HepG2 (cell line): Measurements from ENCODE around the gene ANO9. TPM values are rescaled to one million over a fixed set of nuclear protein-coding genes. Genes with fewer than 3 reads are reported as not detected.

Experiments used
- NR2C2 ChIP-seq: sonication (generic); formaldehyde crosslinking; IDR thresholded peaks from 2 replicates; pipeline ENCODE4 v1.4.0; 2020; ENCODE audit warnings: missing genetic modification reagents, mild to moderate bottlenecking, moderate library complexity, borderline replicate concordance
- RFX5 ChIP-seq: IDR thresholded peaks from 2 replicates; pipeline ENCODE4 v1.6.1; 2011; ENCODE audit warnings: low read depth, low read length, improper control_type of control experiment
- ZFP36L1 ChIP-seq: sonication (generic); formaldehyde crosslinking; IDR thresholded peaks from 2 replicates; pipeline ENCODE4 v1.8.0; 2022; ENCODE audit warnings: mild to moderate bottlenecking, missing genetic modification reagents, moderate library complexity
- ZNF543 ChIP-seq: sonication (generic); formaldehyde crosslinking; IDR thresholded peaks from 2 replicates; pipeline ENCODE4 v1.4.0; 2020; ENCODE audit warnings: mild to moderate bottlenecking, missing genetic modification reagents
- ZNF577 ChIP-seq: sonication (generic); formaldehyde crosslinking; IDR thresholded peaks from 2 replicates; pipeline ENCODE4 v1.4.0; 2020; ENCODE audit warnings: mild to moderate bottlenecking, low read depth, missing genetic modification reagents, borderline replicate concordance
- polyA plus RNA-seq, 8 experiments: library from polyadenylated mRNA; depleted of rRNA in 3 of 8; stranded (reverse) in 7 of 8; unstranded in 1 of 8; fragments of >200 nt; fragmentation: Illumina TruSeq in 4 of 8; extraction: Trizol in 4 of 8; gene quantifications; 2 replicates each; pipeline versions ENCODE4 v1.2.1 to v1.2.3, GENCODE V29; 2011 to 2016; ENCODE audit warnings: low read depth in 4 of 8, missing spikeins in 1 of 8, mixed read lengths in 1 of 8; ENCODE audit not compliant: insufficient read depth in 1 of 8
- total RNA-seq, 5 experiments: library from RNA; depleted of rRNA; stranded (reverse); fragments of >200 nt; fragmentation: Illumina TruSeq; extraction: Trizol; gene quantifications; 2 replicates each; pipeline ENCODE4 v1.2.3, GENCODE V29; 2016; ENCODE audit warnings: low read depth in 1 of 5
- TF ChIP-seq, protein P1 (sequence below): sonication (generic); formaldehyde crosslinking; IDR thresholded peaks from 2 replicates; pipeline ENCODE4 v1.4.0; 2020; ENCODE audit warnings: missing genetic modification reagents
- TF ChIP-seq, protein P2 (sequence below): sonication (generic); formaldehyde crosslinking; IDR thresholded peaks from 2 replicates; pipeline ENCODE4 v1.4.0; 2020; ENCODE audit warnings: missing genetic modification reagents
- TF ChIP-seq, protein P3 (sequence below): sonication (generic); formaldehyde crosslinking; IDR thresholded peaks from 2 replicates; pipeline ENCODE4 v1.8.0; 2022; ENCODE audit warnings: mild to moderate bottlenecking, missing genetic modification reagents, moderate library complexity
- TF ChIP-seq, protein P4 (sequence below): sonication (generic); formaldehyde crosslinking; IDR thresholded peaks from 2 replicates; pipeline ENCODE4 v1.9.0; 2021; ENCODE audit warnings: missing genetic modification reagents, borderline replicate concordance

Gene ANO9
- total and polyA plus RNA-seq, 2 of the 13 experiments (the other 11 are each of a cell fraction or from before 2014, with no cell fraction given) = 8.9 to 14.3 TPM

DNA sequence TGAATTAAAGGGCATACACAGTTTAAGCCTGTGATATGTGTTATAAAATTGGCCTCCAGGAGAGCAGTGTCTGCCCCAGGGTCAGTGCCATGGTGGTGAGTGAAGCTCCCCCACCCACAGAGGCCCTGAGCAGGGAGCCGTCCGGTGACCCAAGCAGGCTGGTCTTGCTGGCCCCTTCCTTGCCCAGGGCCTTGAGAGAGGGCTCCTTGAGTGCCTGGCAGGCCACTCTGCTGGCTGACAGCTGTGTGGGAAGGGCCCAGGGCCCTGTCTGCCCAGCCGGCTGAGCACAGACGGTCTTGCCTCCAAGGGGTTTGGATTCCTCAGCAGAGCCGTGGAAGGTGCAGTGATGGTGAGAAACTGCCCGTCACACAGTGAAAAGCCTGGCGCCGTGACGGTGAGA is 34.1 kb upstream of the ANO9 start (continued):
- TF ChIP-seq, protein P1, sequence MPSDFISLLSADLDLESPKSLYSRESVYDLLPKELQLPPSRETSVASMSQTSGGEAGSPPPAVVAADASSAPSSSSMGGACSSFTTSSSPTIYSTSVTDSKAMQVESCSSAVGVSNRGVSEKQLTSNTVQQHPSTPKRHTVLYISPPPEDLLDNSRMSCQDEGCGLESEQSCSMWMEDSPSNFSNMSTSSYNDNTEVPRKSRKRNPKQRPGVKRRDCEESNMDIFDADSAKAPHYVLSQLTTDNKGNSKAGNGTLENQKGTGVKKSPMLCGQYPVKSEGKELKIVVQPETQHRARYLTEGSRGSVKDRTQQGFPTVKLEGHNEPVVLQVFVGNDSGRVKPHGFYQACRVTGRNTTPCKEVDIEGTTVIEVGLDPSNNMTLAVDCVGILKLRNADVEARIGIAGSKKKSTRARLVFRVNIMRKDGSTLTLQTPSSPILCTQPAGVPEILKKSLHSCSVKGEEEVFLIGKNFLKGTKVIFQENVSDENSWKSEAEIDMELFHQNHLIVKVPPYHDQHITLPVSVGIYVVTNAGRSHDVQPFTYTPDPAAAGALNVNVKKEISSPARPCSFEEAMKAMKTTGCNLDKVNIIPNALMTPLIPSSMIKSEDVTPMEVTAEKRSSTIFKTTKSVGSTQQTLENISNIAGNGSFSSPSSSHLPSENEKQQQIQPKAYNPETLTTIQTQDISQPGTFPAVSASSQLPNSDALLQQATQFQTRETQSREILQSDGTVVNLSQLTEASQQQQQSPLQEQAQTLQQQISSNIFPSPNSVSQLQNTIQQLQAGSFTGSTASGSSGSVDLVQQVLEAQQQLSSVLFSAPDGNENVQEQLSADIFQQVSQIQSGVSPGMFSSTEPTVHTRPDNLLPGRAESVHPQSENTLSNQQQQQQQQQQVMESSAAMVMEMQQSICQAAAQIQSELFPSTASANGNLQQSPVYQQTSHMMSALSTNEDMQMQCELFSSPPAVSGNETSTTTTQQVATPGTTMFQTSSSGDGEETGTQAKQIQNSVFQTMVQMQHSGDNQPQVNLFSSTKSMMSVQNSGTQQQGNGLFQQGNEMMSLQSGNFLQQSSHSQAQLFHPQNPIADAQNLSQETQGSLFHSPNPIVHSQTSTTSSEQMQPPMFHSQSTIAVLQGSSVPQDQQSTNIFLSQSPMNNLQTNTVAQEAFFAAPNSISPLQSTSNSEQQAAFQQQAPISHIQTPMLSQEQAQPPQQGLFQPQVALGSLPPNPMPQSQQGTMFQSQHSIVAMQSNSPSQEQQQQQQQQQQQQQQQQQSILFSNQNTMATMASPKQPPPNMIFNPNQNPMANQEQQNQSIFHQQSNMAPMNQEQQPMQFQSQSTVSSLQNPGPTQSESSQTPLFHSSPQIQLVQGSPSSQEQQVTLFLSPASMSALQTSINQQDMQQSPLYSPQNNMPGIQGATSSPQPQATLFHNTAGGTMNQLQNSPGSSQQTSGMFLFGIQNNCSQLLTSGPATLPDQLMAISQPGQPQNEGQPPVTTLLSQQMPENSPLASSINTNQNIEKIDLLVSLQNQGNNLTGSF = no peak
- TF ChIP-seq RFX5 (no peak), ZNF577 (CRISPR knock-in tag) (no peak), ZNF543 (CRISPR knock-in tag) (no peak), ZFP36L1 (CRISPR knock-in tag) (no peak), NR2C2 (CRISPR knock-in tag) (no peak)
- TF ChIP-seq, protein P2, sequence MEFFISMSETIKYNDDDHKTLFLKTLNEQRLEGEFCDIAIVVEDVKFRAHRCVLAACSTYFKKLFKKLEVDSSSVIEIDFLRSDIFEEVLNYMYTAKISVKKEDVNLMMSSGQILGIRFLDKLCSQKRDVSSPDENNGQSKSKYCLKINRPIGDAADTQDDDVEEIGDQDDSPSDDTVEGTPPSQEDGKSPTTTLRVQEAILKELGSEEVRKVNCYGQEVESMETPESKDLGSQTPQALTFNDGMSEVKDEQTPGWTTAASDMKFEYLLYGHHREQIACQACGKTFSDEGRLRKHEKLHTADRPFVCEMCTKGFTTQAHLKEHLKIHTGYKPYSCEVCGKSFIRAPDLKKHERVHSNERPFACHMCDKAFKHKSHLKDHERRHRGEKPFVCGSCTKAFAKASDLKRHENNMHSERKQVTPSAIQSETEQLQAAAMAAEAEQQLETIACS (CRISPR knock-in tag) = no peak
- TF ChIP-seq, protein P3, sequence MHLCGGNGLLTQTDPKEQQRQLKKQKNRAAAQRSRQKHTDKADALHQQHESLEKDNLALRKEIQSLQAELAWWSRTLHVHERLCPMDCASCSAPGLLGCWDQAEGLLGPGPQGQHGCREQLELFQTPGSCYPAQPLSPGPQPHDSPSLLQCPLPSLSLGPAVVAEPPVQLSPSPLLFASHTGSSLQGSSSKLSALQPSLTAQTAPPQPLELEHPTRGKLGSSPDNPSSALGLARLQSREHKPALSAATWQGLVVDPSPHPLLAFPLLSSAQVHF (CRISPR knock-in tag) = no peak
- TF ChIP-seq, protein P4, sequence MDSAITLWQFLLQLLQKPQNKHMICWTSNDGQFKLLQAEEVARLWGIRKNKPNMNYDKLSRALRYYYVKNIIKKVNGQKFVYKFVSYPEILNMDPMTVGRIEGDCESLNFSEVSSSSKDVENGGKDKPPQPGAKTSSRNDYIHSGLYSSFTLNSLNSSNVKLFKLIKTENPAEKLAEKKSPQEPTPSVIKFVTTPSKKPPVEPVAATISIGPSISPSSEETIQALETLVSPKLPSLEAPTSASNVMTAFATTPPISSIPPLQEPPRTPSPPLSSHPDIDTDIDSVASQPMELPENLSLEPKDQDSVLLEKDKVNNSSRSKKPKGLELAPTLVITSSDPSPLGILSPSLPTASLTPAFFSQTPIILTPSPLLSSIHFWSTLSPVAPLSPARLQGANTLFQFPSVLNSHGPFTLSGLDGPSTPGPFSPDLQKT (CRISPR knock-in tag) = no peak
